GM23338 (cell line): Measurements from ENCODE around the gene SLC35A3. TPM values are rescaled to one million over a fixed set of nuclear protein-coding genes. Genes with fewer than 3 reads are reported as not detected.

Experiments used
- ATAC-seq: fragments of 200-7000 bp; cut with Tn5 transposase; 3 replicates; pipeline ENCODE4 v1.9.1; 2020
- DNase-seq: peaks from one replicate; pipeline ENCODE4 v3.0.0-alpha.2; 2015; ENCODE audit warnings: low spot score
- H2AFZ ChIP-seq: fragments of 200-600 bp; sonication (generic); 2 replicates; pipeline ENCODE4 v1.8.0; 2016; ENCODE audit warnings: antibody characterized with exemption, mild to moderate bottlenecking, moderate library complexity
- H3F3A ChIP-seq: fragments of 200-600 bp; sonication (generic); replicated peaks from 2 replicates; pipeline ENCODE4 v1.8.0; 2017; ENCODE audit warnings: antibody characterized with exemption, mixed run types, low read depth
- H3K27ac ChIP-seq: fragments of 200-600 bp; sonication (generic); 2 replicates; pipeline ENCODE4 v1.6.1; 2016; ENCODE audit warnings: low read depth
- H3K27me3 ChIP-seq: fragments of 200-600 bp; sonication (generic); 2 replicates; pipeline ENCODE4 v1.8.0; 2016; ENCODE audit warnings: mild to moderate bottlenecking, mixed run types, moderate library complexity; ENCODE audit not compliant: insufficient read depth
- H3K36me3 ChIP-seq: fragments of 200-600 bp; sonication (generic); 2 replicates; pipeline ENCODE4 v1.8.0; 2016; ENCODE audit warnings: mild to moderate bottlenecking; ENCODE audit not compliant: insufficient read depth
- H3K4me1 ChIP-seq: fragments of 200-600 bp; sonication (generic); 2 replicates; pipeline ENCODE4 v1.8.0; 2016; ENCODE audit warnings: mild to moderate bottlenecking, moderate library complexity; ENCODE audit not compliant: insufficient read depth
- H3K4me2 ChIP-seq: fragments of 200-600 bp; sonication (generic); 2 replicates; pipeline ENCODE4 v1.7.1; 2017; ENCODE audit warnings: mixed run types
- H3K4me3 ChIP-seq: fragments of 200-600 bp; sonication (generic); 2 replicates; pipeline ENCODE4 v1.6.1; 2016; ENCODE audit warnings: mixed run types
- H3K79me2 ChIP-seq: fragments of 200-600 bp; sonication (generic); replicated peaks from 2 replicates; pipeline ENCODE4 v1.8.0; 2017; ENCODE audit warnings: mild to moderate bottlenecking; ENCODE audit not compliant: insufficient read depth
- H3K9me2 ChIP-seq: fragments of 200-600 bp; sonication (generic); 2 replicates; pipeline ENCODE4 v1.8.0; 2017; ENCODE audit not compliant: insufficient read depth
- H4K20me1 ChIP-seq: fragments of 200-600 bp; sonication (generic); replicated peaks from 2 replicates; pipeline ENCODE4 v1.8.0; 2017; ENCODE audit warnings: mild to moderate bottlenecking; ENCODE audit not compliant: insufficient read depth
- H3K27ac Mint-ChIP-seq: 2 replicates; pipeline ENCODE4 v1.8.0; 2020; ENCODE audit warnings: inconsistent platforms, mild to moderate bottlenecking, moderate library complexity, mixed read lengths
- H3K27me3 Mint-ChIP-seq: 3 replicates; pipeline ENCODE4 v1.8.0; 2022; ENCODE audit warnings: low read depth, mild to moderate bottlenecking, moderate library complexity, mixed read lengths, inconsistent platforms; ENCODE audit not compliant: insufficient read depth, poor library complexity
- H3K36me3 Mint-ChIP-seq: 3 replicates; pipeline ENCODE4 v1.8.0; 2021; ENCODE audit warnings: low read depth, mild to moderate bottlenecking, inconsistent platforms, moderate library complexity, mixed read lengths
- H3K4me1 Mint-ChIP-seq: 3 replicates; pipeline ENCODE4 v1.8.0; 2020; ENCODE audit warnings: mild to moderate bottlenecking, inconsistent platforms, mixed read lengths
- H3K4me3 Mint-ChIP-seq: 3 replicates; pipeline ENCODE4 v1.8.0; 2021; ENCODE audit warnings: moderate library complexity, mild to moderate bottlenecking, inconsistent platforms, mixed read lengths
- H3K9me3 Mint-ChIP-seq: 3 replicates; pipeline ENCODE4 v1.8.0; 2020; ENCODE audit warnings: moderate library complexity, mild to moderate bottlenecking, inconsistent platforms, mixed read lengths
- CREB1 ChIP-seq: fragments of 250-450 bp; sonication (Bioruptor Pico); IDR thresholded peaks from 2 replicates; pipeline ENCODE4 v1.5.0; 2020; ENCODE audit warnings: low read depth, mild to moderate bottlenecking, moderate library complexity
- EZH2 ChIP-seq: fragments of 200-600 bp; sonication (generic); IDR thresholded peaks from one replicate; pipeline ENCODE4 v1.8.0; 2017; ENCODE audit warnings: antibody characterized with exemption, mild to moderate bottlenecking, low read depth; ENCODE audit not compliant: unreplicated experiment
- EZH2phosphoT487 ChIP-seq: fragments of 200-600 bp; sonication (generic); IDR thresholded peaks from one replicate; pipeline ENCODE4 v1.8.1; 2018; ENCODE audit warnings: antibody characterized with exemption; ENCODE audit not compliant: unreplicated experiment
- JUNB ChIP-seq: IDR thresholded peaks from one replicate; pipeline ENCODE4 v1.6.1; 2016; ENCODE audit warnings: antibody characterized with exemption; ENCODE audit not compliant: unreplicated experiment
- NANOG ChIP-seq: IDR thresholded peaks from 2 replicates; pipeline ENCODE4 v1.6.1; 2016; ENCODE audit warnings: antibody characterized with exemption, borderline replicate concordance
- POLR2AphosphoS5 ChIP-seq: IDR thresholded peaks from 2 replicates; pipeline ENCODE4 v1.6.1; 2016; ENCODE audit warnings: antibody characterized with exemption, low read depth
- STAT1 ChIP-seq: IDR thresholded peaks from one replicate; pipeline ENCODE4 v1.6.1; 2016; ENCODE audit warnings: antibody characterized with exemption; ENCODE audit not compliant: unreplicated experiment
- ZNF114 ChIP-seq: fragments of 250-450 bp; sonication (Bioruptor Pico); IDR thresholded peaks from 2 replicates; pipeline ENCODE4 v1.5.0; 2020; ENCODE audit warnings: mild to moderate bottlenecking, moderate library complexity
- ZNF331 ChIP-seq: fragments of 250-450 bp; sonication (Bioruptor Pico); IDR thresholded peaks from 2 replicates; pipeline ENCODE4 v1.5.0; 2020; ENCODE audit warnings: low read depth, mild to moderate bottlenecking, moderate library complexity
- polyA plus RNA-seq: library from polyadenylated mRNA; unstranded; fragments of >200 nt; fragmentation: Nextera tagmentation; extraction: Ambion mirVana; gene quantifications from 2 replicates; pipeline ENCODE4 v1.2.1, GENCODE V29; 2016
- total RNA-seq: library from RNA; depleted of rRNA; stranded (reverse); fragments of >200 nt; shearing (Covaris generic); gene quantifications from 2 replicates; pipeline ENCODE4 v1.2.3, GENCODE V29; 2014
- TF ChIP-seq, protein P1 (sequence below), 2 experiments: fragments of 200-600 bp in 1 of 2; sonication (generic) in 1 of 2; conservative IDR thresholded peaks; 2 replicates each; pipeline versions ENCODE4 v1.5.1 to v1.6.1; 2016 to 2017; ENCODE audit warnings: antibody characterized with exemption in 2 of 2, low read depth in 2 of 2, mild to moderate bottlenecking in 2 of 2, moderate library complexity in 1 of 2
- TF ChIP-seq, protein P2 (sequence below): IDR thresholded peaks from one replicate; pipeline ENCODE4 v1.6.1; 2018; ENCODE audit warnings: antibody characterized with exemption; ENCODE audit not compliant: unreplicated experiment
- TF ChIP-seq, protein P3 (sequence below): fragments of 250-450 bp; sonication (Bioruptor Pico); IDR thresholded peaks from 2 replicates; pipeline ENCODE4 v1.5.0; 2020; ENCODE audit warnings: mild to moderate bottlenecking, moderate library complexity
- TF ChIP-seq, protein P4 (sequence below): IDR thresholded peaks from 2 replicates; pipeline ENCODE4 v1.6.1; 2016; ENCODE audit warnings: antibody characterized with exemption

SLC35A3 gene
- total and polyA plus RNA-seq, 2 experiments from 2014 or later = 7.6 to 27.2 TPM

DNA sequence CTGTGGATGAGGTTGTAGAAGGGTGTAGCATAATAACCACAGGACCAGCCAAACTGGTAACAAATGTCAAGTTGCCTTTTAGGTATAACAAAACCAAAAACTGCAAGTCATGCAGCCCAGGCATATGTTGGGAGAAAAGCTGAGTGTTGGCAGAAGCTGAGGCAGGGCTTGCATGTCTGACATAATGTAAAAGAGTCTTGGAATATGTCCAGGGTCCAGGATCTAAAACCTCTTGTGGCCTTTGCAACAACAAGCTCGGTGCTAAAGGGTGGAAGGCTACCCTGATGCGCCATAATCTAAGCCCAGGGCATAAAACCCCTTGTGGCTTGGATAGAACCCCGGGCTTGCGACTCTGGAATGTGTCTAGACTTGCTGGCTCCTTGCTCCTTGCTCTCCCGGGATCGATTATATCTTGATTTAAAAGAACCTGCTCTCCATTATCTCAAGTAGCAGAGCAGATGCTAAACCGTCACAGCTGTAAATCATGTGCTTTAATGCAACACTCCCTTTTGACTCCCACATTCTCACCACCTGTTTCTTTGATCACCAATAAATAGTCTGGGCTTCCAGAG, 26.5 kb upstream of the SLC35A3 start:
- H3K4me3 Mint-ChIP-seq = no peak overlapping the region
- no peaks in the 10 kb centered on the region for H3K9me3 Mint-ChIP-seq
- Histone ChIP-seq H3K27ac (no peak overlapping the region), H3K4me2 (no peak overlapping the region), H3K9me2 (no peaks in the 10 kb centered on the region; the same call in 1 of the 2 replicates), H3K4me3 (no peak overlapping the region), H2AFZ (peak overlapping the region; percentile 96), H3K36me3 (no peaks in the 10 kb centered on the region), H3K4me1 (no peaks in the 10 kb centered on the region), H3K27me3 (no peaks in the 10 kb centered on the region), H3F3A (no peaks in the 10 kb centered on the region), H3K79me2 (no peaks in the 10 kb centered on the region), H4K20me1 (no peaks in the 10 kb centered on the region)
- peaks cover 7% of the 10 kb centered on the region for H3K27me3 Mint-ChIP-seq
- H3K36me3 Mint-ChIP-seq = no peaks in the 10 kb centered on the region
- H3K4me1 Mint-ChIP-seq = peaks cover 3% of the 10 kb centered on the region; the same call in 1 of the 3 replicates
- TF ChIP-seq EZH2phosphoT487 (no peak), CREB1 (CRISPR knock-in tag) (no peak), ZNF331 (CRISPR knock-in tag) (no peak), EZH2 (no peak), STAT1 (no peak), JUNB (no peak), NANOG (no peak), ZNF114 (CRISPR knock-in tag) (no peak), POLR2AphosphoS5 (no peak)
- TF ChIP-seq, protein P1, sequence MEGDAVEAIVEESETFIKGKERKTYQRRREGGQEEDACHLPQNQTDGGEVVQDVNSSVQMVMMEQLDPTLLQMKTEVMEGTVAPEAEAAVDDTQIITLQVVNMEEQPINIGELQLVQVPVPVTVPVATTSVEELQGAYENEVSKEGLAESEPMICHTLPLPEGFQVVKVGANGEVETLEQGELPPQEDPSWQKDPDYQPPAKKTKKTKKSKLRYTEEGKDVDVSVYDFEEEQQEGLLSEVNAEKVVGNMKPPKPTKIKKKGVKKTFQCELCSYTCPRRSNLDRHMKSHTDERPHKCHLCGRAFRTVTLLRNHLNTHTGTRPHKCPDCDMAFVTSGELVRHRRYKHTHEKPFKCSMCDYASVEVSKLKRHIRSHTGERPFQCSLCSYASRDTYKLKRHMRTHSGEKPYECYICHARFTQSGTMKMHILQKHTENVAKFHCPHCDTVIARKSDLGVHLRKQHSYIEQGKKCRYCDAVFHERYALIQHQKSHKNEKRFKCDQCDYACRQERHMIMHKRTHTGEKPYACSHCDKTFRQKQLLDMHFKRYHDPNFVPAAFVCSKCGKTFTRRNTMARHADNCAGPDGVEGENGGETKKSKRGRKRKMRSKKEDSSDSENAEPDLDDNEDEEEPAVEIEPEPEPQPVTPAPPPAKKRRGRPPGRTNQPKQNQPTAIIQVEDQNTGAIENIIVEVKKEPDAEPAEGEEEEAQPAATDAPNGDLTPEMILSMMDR (conservative IDR thresholded peaks at IDR 0.05; ENCODE audit: low read depth in 2 of 2) = no peak
- TF ChIP-seq, protein P2, sequence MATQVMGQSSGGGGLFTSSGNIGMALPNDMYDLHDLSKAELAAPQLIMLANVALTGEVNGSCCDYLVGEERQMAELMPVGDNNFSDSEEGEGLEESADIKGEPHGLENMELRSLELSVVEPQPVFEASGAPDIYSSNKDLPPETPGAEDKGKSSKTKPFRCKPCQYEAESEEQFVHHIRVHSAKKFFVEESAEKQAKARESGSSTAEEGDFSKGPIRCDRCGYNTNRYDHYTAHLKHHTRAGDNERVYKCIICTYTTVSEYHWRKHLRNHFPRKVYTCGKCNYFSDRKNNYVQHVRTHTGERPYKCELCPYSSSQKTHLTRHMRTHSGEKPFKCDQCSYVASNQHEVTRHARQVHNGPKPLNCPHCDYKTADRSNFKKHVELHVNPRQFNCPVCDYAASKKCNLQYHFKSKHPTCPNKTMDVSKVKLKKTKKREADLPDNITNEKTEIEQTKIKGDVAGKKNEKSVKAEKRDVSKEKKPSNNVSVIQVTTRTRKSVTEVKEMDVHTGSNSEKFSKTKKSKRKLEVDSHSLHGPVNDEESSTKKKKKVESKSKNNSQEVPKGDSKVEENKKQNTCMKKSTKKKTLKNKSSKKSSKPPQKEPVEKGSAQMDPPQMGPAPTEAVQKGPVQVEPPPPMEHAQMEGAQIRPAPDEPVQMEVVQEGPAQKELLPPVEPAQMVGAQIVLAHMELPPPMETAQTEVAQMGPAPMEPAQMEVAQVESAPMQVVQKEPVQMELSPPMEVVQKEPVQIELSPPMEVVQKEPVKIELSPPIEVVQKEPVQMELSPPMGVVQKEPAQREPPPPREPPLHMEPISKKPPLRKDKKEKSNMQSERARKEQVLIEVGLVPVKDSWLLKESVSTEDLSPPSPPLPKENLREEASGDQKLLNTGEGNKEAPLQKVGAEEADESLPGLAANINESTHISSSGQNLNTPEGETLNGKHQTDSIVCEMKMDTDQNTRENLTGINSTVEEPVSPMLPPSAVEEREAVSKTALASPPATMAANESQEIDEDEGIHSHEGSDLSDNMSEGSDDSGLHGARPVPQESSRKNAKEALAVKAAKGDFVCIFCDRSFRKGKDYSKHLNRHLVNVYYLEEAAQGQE = no peak
- TF ChIP-seq, protein P3, sequence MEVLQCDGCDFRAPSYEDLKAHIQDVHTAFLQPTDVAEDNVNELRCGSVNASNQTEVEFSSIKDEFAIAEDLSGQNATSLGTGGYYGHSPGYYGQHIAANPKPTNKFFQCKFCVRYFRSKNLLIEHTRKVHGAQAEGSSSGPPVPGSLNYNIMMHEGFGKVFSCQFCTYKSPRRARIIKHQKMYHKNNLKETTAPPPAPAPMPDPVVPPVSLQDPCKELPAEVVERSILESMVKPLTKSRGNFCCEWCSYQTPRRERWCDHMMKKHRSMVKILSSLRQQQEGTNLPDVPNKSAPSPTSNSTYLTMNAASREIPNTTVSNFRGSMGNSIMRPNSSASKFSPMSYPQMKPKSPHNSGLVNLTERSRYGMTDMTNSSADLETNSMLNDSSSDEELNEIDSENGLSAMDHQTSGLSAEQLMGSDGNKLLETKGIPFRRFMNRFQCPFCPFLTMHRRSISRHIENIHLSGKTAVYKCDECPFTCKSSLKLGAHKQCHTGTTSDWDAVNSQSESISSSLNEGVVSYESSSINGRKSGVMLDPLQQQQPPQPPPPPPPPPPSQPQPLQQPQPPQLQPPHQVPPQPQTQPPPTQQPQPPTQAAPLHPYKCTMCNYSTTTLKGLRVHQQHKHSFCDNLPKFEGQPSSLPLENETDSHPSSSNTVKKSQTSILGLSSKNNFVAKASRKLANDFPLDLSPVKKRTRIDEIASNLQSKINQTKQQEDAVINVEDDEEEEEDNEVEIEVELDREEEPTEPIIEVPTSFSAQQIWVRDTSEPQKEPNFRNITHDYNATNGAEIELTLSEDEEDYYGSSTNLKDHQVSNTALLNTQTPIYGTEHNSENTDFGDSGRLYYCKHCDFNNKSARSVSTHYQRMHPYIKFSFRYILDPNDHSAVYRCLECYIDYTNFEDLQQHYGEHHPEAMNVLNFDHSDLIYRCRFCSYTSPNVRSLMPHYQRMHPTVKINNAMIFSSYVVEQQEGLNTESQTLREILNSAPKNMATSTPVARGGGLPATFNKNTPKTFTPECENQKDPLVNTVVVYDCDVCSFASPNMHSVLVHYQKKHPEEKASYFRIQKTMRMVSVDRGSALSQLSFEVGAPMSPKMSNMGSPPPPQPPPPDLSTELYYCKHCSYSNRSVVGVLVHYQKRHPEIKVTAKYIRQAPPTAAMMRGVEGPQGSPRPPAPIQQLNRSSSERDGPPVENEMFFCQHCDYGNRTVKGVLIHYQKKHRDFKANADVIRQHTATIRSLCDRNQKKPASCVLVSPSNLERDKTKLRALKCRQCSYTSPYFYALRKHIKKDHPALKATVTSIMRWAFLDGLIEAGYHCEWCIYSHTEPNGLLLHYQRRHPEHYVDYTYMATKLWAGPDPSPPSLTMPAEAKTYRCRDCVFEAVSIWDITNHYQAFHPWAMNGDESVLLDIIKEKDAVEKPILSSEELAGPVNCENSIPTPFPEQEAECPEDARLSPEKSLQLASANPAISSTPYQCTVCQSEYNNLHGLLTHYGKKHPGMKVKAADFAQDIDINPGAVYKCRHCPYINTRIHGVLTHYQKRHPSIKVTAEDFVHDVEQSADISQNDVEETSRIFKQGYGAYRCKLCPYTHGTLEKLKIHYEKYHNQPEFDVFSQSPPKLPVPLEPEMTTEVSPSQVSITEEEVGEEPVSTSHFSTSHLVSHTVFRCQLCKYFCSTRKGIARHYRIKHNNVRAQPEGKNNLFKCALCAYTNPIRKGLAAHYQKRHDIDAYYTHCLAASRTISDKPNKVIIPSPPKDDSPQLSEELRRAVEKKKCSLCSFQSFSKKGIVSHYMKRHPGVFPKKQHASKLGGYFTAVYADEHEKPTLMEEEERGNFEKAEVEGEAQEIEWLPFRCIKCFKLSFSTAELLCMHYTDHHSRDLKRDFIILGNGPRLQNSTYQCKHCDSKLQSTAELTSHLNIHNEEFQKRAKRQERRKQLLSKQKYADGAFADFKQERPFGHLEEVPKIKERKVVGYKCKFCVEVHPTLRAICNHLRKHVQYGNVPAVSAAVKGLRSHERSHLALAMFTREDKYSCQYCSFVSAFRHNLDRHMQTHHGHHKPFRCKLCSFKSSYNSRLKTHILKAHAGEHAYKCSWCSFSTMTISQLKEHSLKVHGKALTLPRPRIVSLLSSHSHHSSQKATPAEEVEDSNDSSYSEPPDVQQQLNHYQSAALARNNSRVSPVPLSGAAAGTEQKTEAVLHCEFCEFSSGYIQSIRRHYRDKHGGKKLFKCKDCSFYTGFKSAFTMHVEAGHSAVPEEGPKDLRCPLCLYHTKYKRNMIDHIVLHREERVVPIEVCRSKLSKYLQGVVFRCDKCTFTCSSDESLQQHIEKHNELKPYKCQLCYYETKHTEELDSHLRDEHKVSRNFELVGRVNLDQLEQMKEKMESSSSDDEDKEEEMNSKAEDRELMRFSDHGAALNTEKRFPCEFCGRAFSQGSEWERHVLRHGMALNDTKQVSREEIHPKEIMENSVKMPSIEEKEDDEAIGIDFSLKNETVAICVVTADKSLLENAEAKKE = no peak
- TF ChIP-seq, protein P4, sequence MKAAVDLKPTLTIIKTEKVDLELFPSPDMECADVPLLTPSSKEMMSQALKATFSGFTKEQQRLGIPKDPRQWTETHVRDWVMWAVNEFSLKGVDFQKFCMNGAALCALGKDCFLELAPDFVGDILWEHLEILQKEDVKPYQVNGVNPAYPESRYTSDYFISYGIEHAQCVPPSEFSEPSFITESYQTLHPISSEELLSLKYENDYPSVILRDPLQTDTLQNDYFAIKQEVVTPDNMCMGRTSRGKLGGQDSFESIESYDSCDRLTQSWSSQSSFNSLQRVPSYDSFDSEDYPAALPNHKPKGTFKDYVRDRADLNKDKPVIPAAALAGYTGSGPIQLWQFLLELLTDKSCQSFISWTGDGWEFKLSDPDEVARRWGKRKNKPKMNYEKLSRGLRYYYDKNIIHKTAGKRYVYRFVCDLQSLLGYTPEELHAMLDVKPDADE = no peak
- DNase-seq (no peak), ATAC-seq (no peak)
- peak overlapping the region; percentile 25 for H3K27ac Mint-ChIP-seq
